Vagina (tissue), 2 donors: ENCODE data around the gene ITSN1.

Experiments used
- POLR2A ChIP-seq, 2 donors: fragments of 450-650 bp; IDR thresholded peaks; one replicate each; pipeline ENCODE4 v1.6.1; 2017; ENCODE audit warnings: antibody characterized with exemption in 2 of 2, mild to moderate bottlenecking in 2 of 2, moderate library complexity in 2 of 2
- POLR2AphosphoS5 ChIP-seq, 2 donors: sonication (generic); formaldehyde crosslinking; IDR thresholded peaks; one replicate each; pipeline ENCODE4 v1.9.0; 2017; ENCODE audit warnings: antibody characterized with exemption in 2 of 2, mild to moderate bottlenecking in 2 of 2, low read depth in 1 of 2; ENCODE audit not compliant: insufficient read depth in 1 of 2
- TF ChIP-seq, protein P1 (sequence below), 3 experiments: fragments of 450-650 bp in 2 of 3; fragments of 200-600 bp in 1 of 3; sonication (generic) in 1 of 3; IDR thresholded peaks; one replicate each; pipeline ENCODE4 v1.5.1; 2017 to 2019; ENCODE audit warnings: antibody characterized with exemption in 3 of 3, mild to moderate bottlenecking in 2 of 3, moderate library complexity in 2 of 3

DNA sequence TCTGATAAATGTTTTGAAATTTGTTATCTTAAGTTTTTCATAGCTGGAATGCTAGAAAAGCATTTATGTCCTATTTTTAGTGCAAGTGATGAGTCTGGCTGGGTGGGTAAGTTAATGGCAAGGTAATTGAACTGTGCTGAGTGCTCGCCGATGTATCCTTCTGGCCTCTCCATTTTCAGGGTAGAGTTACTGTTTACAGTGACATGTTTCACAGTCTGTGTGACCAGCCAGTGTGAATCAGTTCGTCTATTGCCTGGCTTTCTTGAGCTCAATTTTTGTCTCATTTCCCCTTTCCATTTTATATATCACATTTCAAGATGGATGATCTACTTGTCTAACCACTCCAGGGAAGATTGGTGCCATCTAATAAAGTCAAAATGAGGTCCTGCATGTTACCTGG, 44.1 kb downstream of the ITSN1 start:
- TF ChIP-seq, protein P1, sequence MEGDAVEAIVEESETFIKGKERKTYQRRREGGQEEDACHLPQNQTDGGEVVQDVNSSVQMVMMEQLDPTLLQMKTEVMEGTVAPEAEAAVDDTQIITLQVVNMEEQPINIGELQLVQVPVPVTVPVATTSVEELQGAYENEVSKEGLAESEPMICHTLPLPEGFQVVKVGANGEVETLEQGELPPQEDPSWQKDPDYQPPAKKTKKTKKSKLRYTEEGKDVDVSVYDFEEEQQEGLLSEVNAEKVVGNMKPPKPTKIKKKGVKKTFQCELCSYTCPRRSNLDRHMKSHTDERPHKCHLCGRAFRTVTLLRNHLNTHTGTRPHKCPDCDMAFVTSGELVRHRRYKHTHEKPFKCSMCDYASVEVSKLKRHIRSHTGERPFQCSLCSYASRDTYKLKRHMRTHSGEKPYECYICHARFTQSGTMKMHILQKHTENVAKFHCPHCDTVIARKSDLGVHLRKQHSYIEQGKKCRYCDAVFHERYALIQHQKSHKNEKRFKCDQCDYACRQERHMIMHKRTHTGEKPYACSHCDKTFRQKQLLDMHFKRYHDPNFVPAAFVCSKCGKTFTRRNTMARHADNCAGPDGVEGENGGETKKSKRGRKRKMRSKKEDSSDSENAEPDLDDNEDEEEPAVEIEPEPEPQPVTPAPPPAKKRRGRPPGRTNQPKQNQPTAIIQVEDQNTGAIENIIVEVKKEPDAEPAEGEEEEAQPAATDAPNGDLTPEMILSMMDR (IDR thresholded peaks at IDR 0.05), result no peak
- TF ChIP-seq POLR2A (IDR thresholded peaks at IDR 0.05), result no peak
- no peak for TF ChIP-seq POLR2AphosphoS5 (IDR thresholded peaks at IDR 0.05; ENCODE audit: insufficient read depth in 1 of 2, low read depth in 1 of 2)
